CD14-positive monocyte (primary cell): ENCODE measurements around the gene ITGA2B. TPM values are rescaled to one million over a fixed set of nuclear protein-coding genes. Genes with fewer than 3 reads are reported as not detected.

Experiments used
- DNase-seq, 3 donors: peaks; one replicate each; pipeline ENCODE4 v3.0.0-alpha.2; 2011 to 2022
- H2AFZ ChIP-seq: 2 replicates; pipeline ENCODE4 v1.6.0; 2012; ENCODE audit warnings: mild to moderate bottlenecking, low read depth, low read length, inconsistent platforms; ENCODE audit not compliant: insufficient read depth, poor library complexity, severe bottlenecking
- H3K27ac ChIP-seq, 2 donors: 1 replicate in 1 of 2; 2 replicates in 1 of 2; pipeline ENCODE4 v1.5.1; 2012 to 2013; ENCODE audit warnings: low read length in 2 of 2, control low read depth in 1 of 2, inconsistent platforms in 1 of 2, low read depth in 1 of 2, mild to moderate bottlenecking in 1 of 2
- H3K27me3 ChIP-seq, 2 donors: one replicate each; pipeline versions ENCODE4 v1.6.0 to v1.6.1; 2011 to 2013; ENCODE audit warnings: low read length in 2 of 2; ENCODE audit not compliant: control insufficient read depth in 2 of 2, insufficient read depth in 2 of 2
- H3K36me3 ChIP-seq, 2 donors: replicated peaks in 1 of 2; 1 replicate in 1 of 2; 2 replicates in 1 of 2; pipeline versions ENCODE4 v1.5.1 to v1.6.1; 2012 to 2013; ENCODE audit warnings: low read length in 2 of 2, control low read depth in 1 of 2, inconsistent platforms in 1 of 2, mild to moderate bottlenecking in 1 of 2; ENCODE audit not compliant: insufficient read depth in 2 of 2, control insufficient read depth in 1 of 2
- H3K4me1 ChIP-seq, 2 donors: 1 replicate in 1 of 2; 2 replicates in 1 of 2; pipeline versions ENCODE4 v1.5.1 to v1.6.1; 2012 to 2013; ENCODE audit warnings: low read length in 2 of 2, control low read depth in 1 of 2, inconsistent platforms in 1 of 2, mild to moderate bottlenecking in 1 of 2, moderate library complexity in 1 of 2; ENCODE audit not compliant: insufficient read depth in 2 of 2, control insufficient read depth in 1 of 2
- H3K4me2 ChIP-seq: replicated peaks from 2 replicates; pipeline ENCODE3; 2012; ENCODE audit warnings: low read length, moderate library complexity, mild to moderate bottlenecking; ENCODE audit not compliant: poor library complexity, severe bottlenecking; ENCODE audit errors: extremely low read depth
- H3K4me3 ChIP-seq, 3 experiments: fragments of 200-600 bp in 1 of 3; sonication (generic) in 1 of 3; replicated peaks in 1 of 3; 1 replicate in 2 of 3; 2 replicates in 1 of 3; pipeline ENCODE4 v1.5.1; 2011 to 2013; ENCODE audit warnings: low read length in 3 of 3, mild to moderate bottlenecking in 3 of 3, control low read depth in 2 of 3, low read depth in 2 of 3, inconsistent platforms in 1 of 3, moderate library complexity in 1 of 3
- H3K79me2 ChIP-seq: 2 replicates; pipeline ENCODE4 v1.6.0; 2012; ENCODE audit warnings: mild to moderate bottlenecking, control low read depth, inconsistent platforms, low read length, moderate library complexity; ENCODE audit not compliant: insufficient read depth
- H3K9ac ChIP-seq: 2 replicates; pipeline ENCODE4 v1.6.0; 2017; ENCODE audit warnings: low read length, mild to moderate bottlenecking; ENCODE audit not compliant: insufficient read depth, poor library complexity, severe bottlenecking
- H3K9me3 ChIP-seq, 2 donors: replicated peaks in 1 of 2; 1 replicate in 1 of 2; 2 replicates in 1 of 2; pipeline versions ENCODE4 v1.5.1 to v1.6.1; 2012 to 2013; ENCODE audit warnings: low read length in 2 of 2, control low read depth in 1 of 2; ENCODE audit not compliant: control insufficient read depth in 1 of 2, insufficient read depth in 1 of 2
- H4K20me1 ChIP-seq: 2 replicates; pipeline ENCODE4 v1.6.0; 2012; ENCODE audit warnings: mild to moderate bottlenecking, low read length, control low read depth, moderate library complexity; ENCODE audit not compliant: insufficient read depth
- H3K27ac Mint-ChIP-seq, 7 donors: one replicate each; pipeline ENCODE4 v1.8.0; 2020; ENCODE audit warnings: mild to moderate bottlenecking in 7 of 7, mixed read lengths in 7 of 7, moderate library complexity in 6 of 7, inconsistent platforms in 2 of 7
- H3K27me3 Mint-ChIP-seq, 3 donors: one replicate each; pipeline ENCODE4 v1.8.0; 2021 to 2022; ENCODE audit warnings: low read depth in 3 of 3, mild to moderate bottlenecking in 3 of 3, mixed read lengths in 3 of 3, moderate library complexity in 3 of 3, inconsistent platforms in 1 of 3
- H3K36me3 Mint-ChIP-seq, 2 donors: one replicate each; pipeline ENCODE4 v1.8.0; 2020; ENCODE audit warnings: mixed read lengths in 2 of 2, inconsistent platforms in 1 of 2, mild to moderate bottlenecking in 1 of 2
- H3K4me1 Mint-ChIP-seq: one replicate; pipeline ENCODE4 v1.8.0; 2020; ENCODE audit warnings: mild to moderate bottlenecking, mixed read lengths
- H3K4me3 Mint-ChIP-seq, 2 donors: one replicate each; pipeline ENCODE4 v1.8.0; 2020; ENCODE audit warnings: mild to moderate bottlenecking in 2 of 2, mixed read lengths in 2 of 2, moderate library complexity in 1 of 2
- H3K9me3 Mint-ChIP-seq, 7 donors: one replicate each; pipeline ENCODE4 v1.8.0; 2020 to 2022; ENCODE audit warnings: mixed read lengths in 7 of 7, mild to moderate bottlenecking in 6 of 7, moderate library complexity in 6 of 7, inconsistent platforms in 2 of 7
- WGBS: methylation state at CpG from one replicate; pipeline ENCODE4 v1.1.5; 2013; ENCODE audit warnings: missing lambda C conversion rate; ENCODE audit not compliant: insufficient coverage; 5-methylcytosine and 5-hydroxymethylcytosine counted together
- intact Hi-C, 2 donors: fragments of 100-400 bp; cut with micrococcal nuclease; formaldehyde crosslinking; loops; one replicate each; pipeline versions ENCODE4 v1.15.0 to v1.15.1; 2023
- polyA plus RNA-seq, 3 donors: library from polyadenylated mRNA; depleted of rRNA in 1 of 3; unstranded in 2 of 3; stranded (reverse) in 1 of 3; fragments of 300-500 nt in 2 of 3; fragments of >200 nt in 1 of 3; fragmentation: Illumina TruSeq in 2 of 3; gene quantifications; 1 replicate in 2 of 3; 2 replicates in 1 of 3; pipeline ENCODE4 v1.2.3, GENCODE V29; 2012 to 2021
- TF ChIP-seq, protein P1 (sequence below): fragments of 200-600 bp; IDR thresholded peaks from one replicate; pipeline ENCODE4 v1.8.0; 2022; ENCODE audit warnings: antibody characterized with exemption, mild to moderate bottlenecking

ITGA2B gene
- polyA plus RNA-seq, 3 donors = 0.21 to 1.2 (median 1.1) TPM

DNA sequence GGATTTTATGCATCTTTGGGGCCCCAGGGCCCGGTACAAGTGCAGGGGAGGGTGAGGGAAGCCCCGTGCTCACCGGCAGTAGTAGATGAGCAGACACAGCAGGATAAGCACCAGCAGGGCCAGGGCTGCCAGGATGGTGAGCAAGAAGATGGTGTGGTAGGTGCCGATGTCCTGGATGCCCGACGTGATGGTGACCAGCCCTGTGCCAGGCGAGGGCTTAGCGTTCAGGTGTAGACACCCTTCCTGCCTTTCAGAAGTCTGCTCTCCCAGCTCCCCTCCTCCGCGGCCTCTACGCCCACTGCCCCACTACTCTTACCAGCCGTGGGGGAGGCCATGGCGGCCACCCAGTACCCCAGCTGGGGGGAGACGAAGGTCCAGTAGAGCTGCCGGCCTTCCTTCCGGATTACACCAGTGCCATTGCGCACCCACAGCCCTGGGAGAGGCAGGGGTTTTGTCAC is 33.8 kb downstream of the ITGA2B start:
- DNase-seq = no peak
- Histone ChIP-seq H3K27me3 (peaks cover 0 to 13% of the 10 kb centered on the region in 2 donors), H3K9ac (no peak overlapping the region), H3K4me3 (no peak overlapping the region), H2AFZ (no peak overlapping the region), H3K4me1 (peaks cover 5 to 27% of the 10 kb centered on the region in 2 donors), H3K9me3 (no peaks in the 10 kb centered on the region), H3K36me3 (peaks cover 26 to 27% of the 10 kb centered on the region in 2 donors), H3K4me2 (no peak overlapping the region), H4K20me1 (peaks cover 30% of the 10 kb centered on the region), H3K27ac (no peak overlapping the region), H3K79me2 (peaks cover under 1% of the 10 kb centered on the region)
- intact Hi-C loops = no loop called here
- TF ChIP-seq, protein P1, sequence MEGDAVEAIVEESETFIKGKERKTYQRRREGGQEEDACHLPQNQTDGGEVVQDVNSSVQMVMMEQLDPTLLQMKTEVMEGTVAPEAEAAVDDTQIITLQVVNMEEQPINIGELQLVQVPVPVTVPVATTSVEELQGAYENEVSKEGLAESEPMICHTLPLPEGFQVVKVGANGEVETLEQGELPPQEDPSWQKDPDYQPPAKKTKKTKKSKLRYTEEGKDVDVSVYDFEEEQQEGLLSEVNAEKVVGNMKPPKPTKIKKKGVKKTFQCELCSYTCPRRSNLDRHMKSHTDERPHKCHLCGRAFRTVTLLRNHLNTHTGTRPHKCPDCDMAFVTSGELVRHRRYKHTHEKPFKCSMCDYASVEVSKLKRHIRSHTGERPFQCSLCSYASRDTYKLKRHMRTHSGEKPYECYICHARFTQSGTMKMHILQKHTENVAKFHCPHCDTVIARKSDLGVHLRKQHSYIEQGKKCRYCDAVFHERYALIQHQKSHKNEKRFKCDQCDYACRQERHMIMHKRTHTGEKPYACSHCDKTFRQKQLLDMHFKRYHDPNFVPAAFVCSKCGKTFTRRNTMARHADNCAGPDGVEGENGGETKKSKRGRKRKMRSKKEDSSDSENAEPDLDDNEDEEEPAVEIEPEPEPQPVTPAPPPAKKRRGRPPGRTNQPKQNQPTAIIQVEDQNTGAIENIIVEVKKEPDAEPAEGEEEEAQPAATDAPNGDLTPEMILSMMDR = no peak
- H3K4me1 Mint-ChIP-seq = peaks cover 16% of the 10 kb centered on the region
- H3K9me3 Mint-ChIP-seq = peaks cover 0 to 4% (median 0%) of the 10 kb centered on the region in 7 donors
- WGBS = 82% methylated on average over 13 of the region's 17 CpGs
- peak overlapping the region in 1 of 2 donors; percentile 51 for H3K4me3 Mint-ChIP-seq
- H3K27ac Mint-ChIP-seq = peak overlapping the region in 1 of 7 donors; percentile 53
- peaks cover 24 to 26% of the 10 kb centered on the region in 2 donors for H3K36me3 Mint-ChIP-seq
- peaks cover 11 to 40% (median 12%) of the 10 kb centered on the region in 3 donors for H3K27me3 Mint-ChIP-seq

DNA sequence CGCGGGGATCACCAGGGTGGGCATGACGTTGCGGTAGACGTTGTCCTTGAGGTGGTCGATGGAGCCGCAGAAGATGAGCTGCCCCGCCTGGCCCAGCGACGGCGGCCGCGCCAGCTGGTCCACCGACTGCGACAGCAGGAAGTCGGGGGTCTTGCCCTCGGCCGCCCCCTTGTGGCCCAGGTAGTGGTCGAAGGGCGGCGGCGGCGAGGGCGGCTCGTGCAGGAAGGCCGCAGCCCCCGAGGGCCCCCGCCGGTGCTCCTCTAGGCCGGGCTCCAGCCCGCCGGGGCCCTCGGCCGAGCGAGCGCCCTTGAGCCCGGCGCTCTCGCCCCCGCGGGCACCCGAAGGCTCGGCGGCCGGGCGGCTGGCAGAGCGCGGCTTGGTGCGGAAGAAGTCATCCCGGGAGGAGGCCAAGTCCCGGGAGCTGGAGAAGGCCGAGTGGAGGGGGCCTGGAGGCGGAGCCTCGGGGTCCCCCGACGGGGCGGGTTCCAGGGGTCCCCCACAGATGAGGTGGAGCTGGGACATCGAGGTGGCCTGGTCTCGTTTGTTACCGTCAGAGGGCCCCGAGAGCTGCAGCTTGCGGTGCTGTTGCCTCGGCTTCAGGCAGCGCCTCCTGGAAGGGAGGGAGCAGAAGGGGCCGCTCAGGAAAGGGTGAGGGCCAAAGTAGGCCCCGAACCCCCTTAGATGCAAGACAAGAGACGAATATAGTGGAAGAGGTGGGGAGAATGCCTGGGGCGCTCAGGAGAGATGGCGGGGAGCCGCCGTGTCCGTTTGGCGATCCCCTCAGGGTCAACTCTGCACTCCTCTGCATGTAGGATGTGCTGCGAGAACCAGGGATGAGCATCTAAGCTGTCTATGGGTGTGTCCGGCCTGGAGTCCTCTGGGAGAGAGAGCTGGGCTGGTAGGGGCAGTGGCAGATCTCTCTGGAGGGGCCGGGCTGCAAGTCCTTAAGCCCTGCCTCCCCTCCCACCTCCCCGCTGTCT is 34.6 kb downstream of the ITGA2B start:
- DNase-seq = peak in 1 of 3 donors; percentile 43
- Histone ChIP-seq H3K4me3 (no peak overlapping the region), H3K27ac (no peak overlapping the region), H3K27me3 (peaks cover 0 to 6% of the 10 kb centered on the region in 2 donors), H2AFZ (no peak overlapping the region), H4K20me1 (peaks cover 38% of the 10 kb centered on the region), H3K4me2 (peak overlapping the region; percentile 41), H3K79me2 (peaks cover 8% of the 10 kb centered on the region), H3K36me3 (peaks cover 34 to 35% of the 10 kb centered on the region in 2 donors), H3K4me1 (peaks cover 7 to 35% of the 10 kb centered on the region in 2 donors), H3K9ac (no peak overlapping the region), H3K9me3 (no peaks in the 10 kb centered on the region)
- Mint-ChIP-seq H3K9me3 (peaks cover 0 to 4% (median 0%) of the 10 kb centered on the region in 7 donors), H3K27me3 (peaks cover 8 to 33% (median 8%) of the 10 kb centered on the region in 3 donors), H3K36me3 (peaks cover 31 to 34% of the 10 kb centered on the region in 2 donors), H3K27ac (peak overlapping the region in 1 of 7 donors; percentile 30), H3K4me1 (peaks cover 16% of the 10 kb centered on the region), H3K4me3 (peak overlapping the region; percentile 63 to 80)
- 60% methylated on average over 67 of the region's 77 CpGs for WGBS
- intact Hi-C loops = loop anchor here in 1 of 2 donors (5.0 kb wide), 1 partner anchor 38 kb away; no protein-coding TSS in a partner anchor
- TF ChIP-seq, protein P1 = peak; percentile 35
